Mesodermal cell (in vitro differentiated cells): ENCODE data around the gene CTRB1.
"Not testable (repeated sequence)": the region's sequence is repeated elsewhere in the genome, so short reads cannot be mapped to it uniquely, and the experiment has no call there.

Experiments used
- H3K27ac ChIP-seq: 2 replicates; pipeline ENCODE4 v1.7.0; 2013; ENCODE audit warnings: mild to moderate bottlenecking, low read depth, low read length, moderate library complexity; ENCODE audit not compliant: severe bottlenecking
- H3K36me3 ChIP-seq: 2 replicates; pipeline ENCODE4 v1.7.1; 2013; ENCODE audit warnings: mild to moderate bottlenecking, low read length, moderate library complexity; ENCODE audit not compliant: control insufficient read depth, insufficient read depth
- H3K4me1 ChIP-seq: one replicate; pipeline ENCODE4 v1.7.1; 2013; ENCODE audit warnings: mild to moderate bottlenecking, low read length; ENCODE audit not compliant: insufficient read depth, control insufficient read depth, poor library complexity, severe bottlenecking
- H3K4me3 ChIP-seq: 2 replicates; pipeline ENCODE4 v1.7.0; 2013; ENCODE audit warnings: low read length, control low read depth, mild to moderate bottlenecking; ENCODE audit not compliant: insufficient read depth, poor library complexity, severe bottlenecking; ENCODE audit errors: extremely low read depth
- H3K9me3 ChIP-seq: 2 replicates; pipeline ENCODE4 v1.7.1; 2013; ENCODE audit warnings: mild to moderate bottlenecking, low read length, moderate library complexity; ENCODE audit not compliant: control insufficient read depth
- WGBS, 2 experiments: methylation state at CpG; one replicate each; pipeline ENCODE4 v1.1.5; 2013; ENCODE audit warnings: missing lambda C conversion rate in 2 of 2; ENCODE audit not compliant: insufficient coverage in 2 of 2; 5-methylcytosine and 5-hydroxymethylcytosine counted together

The CTRB1 gene

DNA sequence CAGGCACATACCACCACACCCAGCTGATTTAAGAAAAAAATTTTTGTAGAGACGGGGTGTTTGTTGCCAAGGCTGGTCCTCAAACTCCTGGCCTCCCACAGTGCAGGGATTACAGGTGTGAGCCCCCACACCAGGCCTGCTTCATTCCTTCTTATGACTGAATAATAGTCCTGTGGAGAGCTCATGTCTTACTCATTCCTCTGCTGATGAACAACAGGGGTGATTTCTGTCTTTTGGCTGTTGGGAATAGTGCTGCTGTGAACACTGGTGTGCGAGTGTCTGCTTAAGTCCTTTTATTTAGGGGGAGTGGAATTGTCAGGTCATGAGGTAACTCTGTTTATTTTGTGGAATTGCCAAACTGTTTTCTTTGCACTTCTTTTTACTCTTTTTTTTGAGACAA lies 2.7 kb upstream of the CTRB1 start:
- no peaks in the 10 kb centered on the region for H3K9me3 ChIP-seq
- WGBS, 2 experiments = 100% methylated on average over 1 to 2 of the region's 2 CpGs
- H3K4me1 ChIP-seq = no peaks in the 10 kb centered on the region
- no peaks in the 10 kb centered on the region for H3K36me3 ChIP-seq
- no peak overlapping the region for H3K27ac ChIP-seq
- H3K4me3 ChIP-seq = no peak overlapping the region

DNA sequence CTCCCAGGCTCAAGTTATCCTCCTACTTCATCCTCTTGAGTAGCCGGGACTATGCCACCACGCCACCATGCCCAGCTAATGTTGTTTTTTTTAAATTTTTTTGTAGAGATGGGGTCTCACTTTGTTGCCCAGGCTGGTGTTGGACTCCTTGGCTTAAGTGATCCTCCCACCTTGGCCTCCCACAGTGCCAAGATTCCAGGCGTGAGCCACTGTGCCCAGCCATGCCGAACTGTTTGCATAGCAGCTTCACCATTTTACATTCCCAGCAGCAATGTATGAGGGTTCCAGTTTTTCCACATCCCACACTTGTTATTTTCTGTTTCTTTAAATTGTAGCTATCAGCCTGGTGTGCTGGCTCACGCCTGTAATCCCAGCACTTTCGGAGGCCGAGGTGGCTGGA lies 2.2 kb upstream of the CTRB1 start:
- H3K27ac ChIP-seq = no peak overlapping the region
- WGBS, 2 experiments = 100% methylated on average over 3 of the region's 7 CpGs; no CpG with 5 or more reads in 1 of the 2 experiments

DNA sequence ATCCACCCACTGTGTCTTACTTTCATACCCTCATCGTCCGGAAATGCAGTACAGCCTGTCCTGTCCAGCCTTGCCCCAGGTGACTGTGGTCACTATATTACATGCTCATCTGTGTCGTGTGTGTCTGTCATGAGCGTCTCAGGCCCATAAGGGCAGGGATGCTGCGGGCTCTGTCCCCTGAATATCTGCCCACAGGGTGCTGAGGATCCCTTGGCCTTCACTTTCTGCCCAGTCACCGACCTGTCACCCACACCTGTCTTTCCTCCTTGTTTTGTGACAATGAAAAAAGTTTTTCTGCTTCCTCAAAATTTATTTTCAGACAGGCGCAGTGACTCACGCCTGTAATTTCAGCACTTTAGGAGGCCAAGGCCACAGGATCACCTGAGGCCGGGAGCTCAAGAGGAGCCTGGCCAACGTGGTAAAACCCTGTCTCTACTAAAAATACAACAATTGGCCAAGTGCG lies 1.4 kb upstream of the CTRB1 start:
- Histone ChIP-seq H3K9me3 (no peaks in the 10 kb centered on the region), H3K27ac (no peak overlapping the region), H3K36me3 (no peaks in the 10 kb centered on the region), H3K4me3 (no peak overlapping the region), H3K4me1 (no peaks in the 10 kb centered on the region)
- 88 to 96% methylated on average over 11 of the region's 11 CpGs for WGBS, 2 experiments

More for the DNA sequence above, 2.2 kb upstream of the CTRB1 start:
- H3K36me3 ChIP-seq = no peaks in the 10 kb centered on the region
- H3K4me1 ChIP-seq = no peaks in the 10 kb centered on the region
- H3K4me3 ChIP-seq = no peak overlapping the region
- no peaks in the 10 kb centered on the region for H3K9me3 ChIP-seq

DNA sequence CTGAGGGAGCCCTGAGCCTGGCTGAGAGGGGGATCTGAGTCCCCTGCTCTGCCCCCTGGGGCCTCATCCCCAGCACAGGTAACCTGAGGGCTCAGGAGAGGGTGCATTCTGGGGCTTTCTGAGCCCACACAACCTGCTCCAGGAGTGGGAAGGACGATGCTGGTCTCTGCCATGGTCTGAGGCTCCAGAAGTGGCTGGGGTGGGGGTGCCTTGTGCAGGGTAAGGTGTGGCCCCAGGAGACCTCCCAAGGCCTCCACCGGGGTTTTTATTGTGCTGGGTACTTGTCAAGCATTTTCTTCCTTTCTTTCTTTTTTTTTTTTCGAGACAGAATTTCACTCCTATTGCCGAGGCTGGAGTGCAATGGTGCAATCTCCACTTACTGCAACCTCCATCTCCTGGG lies 300 bp downstream of the CTRB1 start:
- H3K4me1 ChIP-seq = no peaks in the 10 kb centered on the region
- no peaks in the 10 kb centered on the region for H3K9me3 ChIP-seq
- H3K36me3 ChIP-seq = no peaks in the 10 kb centered on the region
- H3K4me3 ChIP-seq = no peak overlapping the region
- no peak overlapping the region for H3K27ac ChIP-seq
- 81 to 82% methylated on average over 4 of the region's 4 CpGs for WGBS, 2 experiments

- Histone ChIP-seq H3K9me3 (no peaks in the 10 kb centered on the region), H3K4me3 (no peak overlapping the region), H3K4me1 (no peaks in the 10 kb centered on the region), H3K27ac (no peak overlapping the region), H3K36me3 (no peaks in the 10 kb centered on the region)
- 93 to 97% methylated on average over 2 to 5 of the region's 5 CpGs for WGBS, 2 experiments
These were observed 1.1 kb downstream of the CTRB1 start for GRCh38 chr16:75219838-75220237.

DNA sequence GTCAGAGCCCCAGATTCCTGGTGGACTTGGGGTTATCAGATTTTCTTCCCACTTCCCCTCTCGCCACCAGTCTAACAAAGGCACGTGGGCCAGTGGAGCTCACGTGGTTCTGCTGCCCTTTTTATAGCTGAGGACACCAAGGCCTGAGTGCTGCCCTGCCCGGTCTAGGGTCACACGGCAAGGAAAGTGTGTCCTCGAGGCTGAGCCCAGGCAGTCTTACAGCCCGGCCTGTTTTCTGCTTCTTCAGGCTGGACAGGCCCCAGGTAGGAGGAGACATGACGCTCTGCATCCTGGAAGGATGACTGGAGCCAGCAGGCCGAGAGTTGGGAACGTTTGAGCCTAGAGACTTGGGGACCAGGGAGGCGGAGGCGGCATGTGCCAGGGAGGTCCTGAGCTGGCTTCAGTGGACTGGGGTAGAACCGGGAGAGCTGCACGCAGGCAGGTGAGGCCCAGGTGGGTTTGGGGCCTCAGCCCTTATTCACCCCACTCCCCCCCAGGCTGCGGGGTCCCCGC lies 3.5 kb downstream of the CTRB1 start:
- H3K27ac ChIP-seq = no peak overlapping the region
- no peaks in the 10 kb centered on the region for H3K9me3 ChIP-seq
- H3K36me3 ChIP-seq = no peaks in the 10 kb centered on the region
- no peaks in the 10 kb centered on the region for H3K4me1 ChIP-seq
- WGBS, 2 experiments = 91 to 96% methylated on average over 11 of the region's 16 CpGs
- no peak overlapping the region for H3K4me3 ChIP-seq

DNA sequence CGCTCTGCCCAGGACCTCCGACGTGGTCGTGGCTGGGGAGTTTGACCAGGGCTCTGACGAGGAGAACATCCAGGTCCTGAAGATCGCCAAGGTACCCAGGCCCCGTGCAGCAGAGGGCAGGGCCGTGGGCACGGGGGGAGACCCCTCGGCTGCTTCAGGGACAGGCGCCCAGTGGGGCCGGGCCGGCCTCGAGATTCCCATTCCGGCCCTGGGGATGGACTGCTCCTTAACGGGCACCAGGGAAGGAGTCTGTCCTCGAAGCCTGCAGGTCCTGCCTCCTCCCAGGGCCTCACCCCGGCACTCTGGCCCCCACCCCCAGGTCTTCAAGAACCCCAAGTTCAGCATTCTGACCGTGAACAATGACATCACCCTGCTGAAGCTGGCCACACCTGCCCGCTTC lies 4.3 kb downstream of the CTRB1 start:
- WGBS, 2 experiments = no CpG with 5 or more reads among the region's 20 CpGs
- not testable (repeated sequence) for H3K36me3 ChIP-seq, H3K4me1 ChIP-seq

GRCh38 chr16:75224306-75225082 lies 5.7 kb downstream of the CTRB1 start:
- Histone ChIP-seq H3K9me3 (no peaks in the 10 kb centered on the region), H3K4me3 (no peak overlapping the region), H3K36me3 (peaks cover 19% of the 10 kb centered on the region), H3K27ac (peak overlapping the region; percentile 10), H3K4me1 (no peaks in the 10 kb centered on the region)
- WGBS, 2 experiments = 92 to 93% methylated on average over 18 to 19 of the region's 20 CpGs

More for the DNA sequence above, 4.3 kb downstream of the CTRB1 start:
- H3K9me3 ChIP-seq, H3K27ac ChIP-seq, H3K4me3 ChIP-seq: not testable (repeated sequence)

DNA sequence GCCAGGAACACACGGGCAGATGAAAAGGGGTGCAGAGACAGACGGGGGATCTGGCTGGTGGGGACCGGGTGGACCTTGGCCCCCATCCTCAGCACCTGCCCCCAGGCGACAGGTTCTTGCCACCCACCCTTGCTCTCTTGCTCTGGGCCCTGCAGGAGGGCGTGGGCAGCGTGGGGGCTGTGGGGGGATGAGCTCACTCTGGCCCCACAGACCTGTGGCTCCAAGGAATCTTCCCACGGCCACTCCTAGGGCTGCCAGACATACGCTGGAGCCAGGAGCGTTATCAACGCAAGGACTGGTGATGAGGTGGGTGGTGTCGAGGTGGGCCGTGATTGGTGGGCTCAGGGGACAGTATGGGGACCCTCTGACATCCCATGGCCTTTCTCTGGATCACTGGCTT lies 6.3 kb downstream of the CTRB1 start:
- 84 to 92% methylated on average over 7 to 9 of the region's 12 CpGs for WGBS, 2 experiments

DNA sequence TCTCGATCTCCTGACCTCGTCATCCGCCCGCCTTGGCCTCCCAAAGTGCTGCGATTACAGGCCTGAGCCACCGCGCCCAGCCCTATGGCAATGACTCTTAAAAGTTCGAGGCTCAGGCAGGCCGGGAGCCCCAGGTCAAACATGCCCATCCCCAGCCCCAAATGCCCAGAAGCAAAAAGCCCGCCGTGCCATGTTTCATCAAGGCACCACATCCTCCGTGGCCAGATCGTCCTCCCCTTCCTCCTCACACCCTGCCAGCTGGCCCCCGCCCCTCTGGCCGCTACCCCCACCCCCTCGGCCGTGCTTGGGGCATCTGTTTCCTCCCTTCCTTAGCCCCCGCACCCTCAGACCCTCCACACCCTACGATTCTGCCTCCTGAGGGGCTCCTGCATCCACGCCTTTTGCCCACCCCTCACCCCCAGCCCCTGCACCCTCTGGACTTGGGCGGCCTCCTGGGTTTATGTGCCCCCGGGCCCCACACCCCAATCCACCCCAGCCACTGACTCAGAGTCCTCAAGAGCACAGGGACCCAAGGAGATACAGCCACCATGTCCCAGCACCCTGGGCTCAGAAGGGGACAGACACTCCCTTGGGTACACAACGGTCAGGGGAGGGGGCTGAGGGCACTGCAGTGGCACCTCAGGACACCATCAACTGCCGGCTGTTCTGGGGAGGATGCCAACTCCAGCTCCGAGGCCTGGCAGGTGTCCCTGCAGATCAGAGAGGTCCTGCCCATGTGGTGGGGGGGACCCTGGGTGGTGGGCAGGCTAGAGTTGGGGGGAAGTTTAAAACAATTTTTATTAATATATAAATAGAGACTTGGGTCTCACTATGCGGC lies 7.1 kb downstream of the CTRB1 start:
- 93% methylated on average over 10 to 20 of the region's 26 CpGs for WGBS, 2 experiments
- Histone ChIP-seq H3K9me3 (no peaks in the 10 kb centered on the region), H3K4me1 (no peaks in the 10 kb centered on the region), H3K4me3 (no peak overlapping the region), H3K27ac (no peak overlapping the region), H3K36me3 (peaks cover 33% of the 10 kb centered on the region)

More for the DNA sequence above, 6.3 kb downstream of the CTRB1 start:
- Histone ChIP-seq H3K4me1 (no peaks in the 10 kb centered on the region), H3K4me3 (no peak overlapping the region), H3K36me3 (peaks cover 25% of the 10 kb centered on the region), H3K9me3 (no peaks in the 10 kb centered on the region), H3K27ac (peak overlapping the region; percentile 10)
